T-helper 2 cell treated with Interferon-gamma antibody and Interleukin-4, amounts not matched to agents 5 μg/mL and 100 μg/mL, for 36 hours (primary cell): ENCODE data around the gene KCND3.
"Not testable (repeated sequence)": the region's sequence is repeated elsewhere in the genome, so short reads cannot be mapped to it uniquely, and the experiment has no call there.

Experiments
- DNase-seq: peaks from one replicate; pipeline ENCODE4 v3.0.0; 2021; ENCODE audit warnings: low spot score
- H3K27ac Mint-ChIP-seq: one replicate; pipeline ENCODE4 v1.8.0; 2021; ENCODE audit warnings: mild to moderate bottlenecking, mixed read lengths
- H3K27me3 Mint-ChIP-seq: one replicate; pipeline ENCODE4 v1.8.0; 2021; ENCODE audit warnings: low read depth, mixed read lengths
- H3K36me3 Mint-ChIP-seq: one replicate; pipeline ENCODE4 v1.8.0; 2021; ENCODE audit warnings: low read depth, mixed read lengths
- H3K4me1 Mint-ChIP-seq: one replicate; pipeline ENCODE4 v1.8.0; 2021; ENCODE audit warnings: low read depth, mixed read lengths
- H3K4me3 Mint-ChIP-seq: one replicate; pipeline ENCODE4 v1.8.0; 2022; ENCODE audit warnings: mild to moderate bottlenecking, moderate library complexity, mixed read lengths
- H3K9me3 Mint-ChIP-seq: one replicate; pipeline ENCODE4 v1.8.0; 2021; ENCODE audit warnings: mixed read lengths

Gene KCND3

GRCh38 chr1:111747947-111748346, 241.5 kb downstream of the KCND3 start:
- Mint-ChIP-seq H3K36me3 (no peaks in the 10 kb centered on the region), H3K27me3 (peaks cover 8% of the 10 kb centered on the region), H3K4me3 (no peak overlapping the region), H3K9me3 (no peaks in the 10 kb centered on the region), H3K27ac (no peak overlapping the region), H3K4me1 (peaks cover 15% of the 10 kb centered on the region)
- no peak for DNase-seq

- Mint-ChIP-seq H3K27me3 (peaks cover 13% of the 10 kb centered on the region), H3K4me3 (no peak overlapping the region), H3K9me3 (no peaks in the 10 kb centered on the region), H3K27ac (no peak overlapping the region), H3K36me3 (no peaks in the 10 kb centered on the region), H3K4me1 (peaks cover 15% of the 10 kb centered on the region)
- DNase-seq: peak; percentile 67
Observed at GRCh38 chr1:111747282-111747734, 242.2 kb downstream of the KCND3 start.

GRCh38 chr1:111746614-111746999, 242.9 kb downstream of the KCND3 start:
- Mint-ChIP-seq H3K4me3 (no peak overlapping the region), H3K36me3 (no peaks in the 10 kb centered on the region)

GRCh38 chr1:111745675-111746613, 243.5 kb downstream of the KCND3 start:
- no peak overlapping the region for H3K27ac Mint-ChIP-seq
- no peak for DNase-seq
- H3K36me3 Mint-ChIP-seq: no peaks in the 10 kb centered on the region
- peaks cover 12% of the 10 kb centered on the region for H3K4me1 Mint-ChIP-seq
- H3K9me3 Mint-ChIP-seq: no peaks in the 10 kb centered on the region
- H3K27me3 Mint-ChIP-seq: peaks cover 26% of the 10 kb centered on the region
- H3K4me3 Mint-ChIP-seq: no peak overlapping the region

More at GRCh38 chr1:111746614-111746999, 242.9 kb downstream of the KCND3 start:
- peaks cover 12% of the 10 kb centered on the region for H3K4me1 Mint-ChIP-seq
- H3K27ac Mint-ChIP-seq: no peak overlapping the region
- H3K27me3 Mint-ChIP-seq: peaks cover 20% of the 10 kb centered on the region
- H3K9me3 Mint-ChIP-seq: no peaks in the 10 kb centered on the region
- no peak for DNase-seq

GRCh38 chr1:111743679-111744101, 245.8 kb downstream of the KCND3 start:
- no peaks in the 10 kb centered on the region for H3K9me3 Mint-ChIP-seq
- H3K4me3 Mint-ChIP-seq: no peak overlapping the region
- DNase-seq: no peak
- H3K36me3 Mint-ChIP-seq: no peaks in the 10 kb centered on the region
- peaks cover 18% of the 10 kb centered on the region for H3K4me1 Mint-ChIP-seq
- peaks cover 36% of the 10 kb centered on the region for H3K27me3 Mint-ChIP-seq
- no peak overlapping the region for H3K27ac Mint-ChIP-seq

GRCh38 chr1:111742938-111743549, 246.4 kb downstream of the KCND3 start:
- H3K27me3 Mint-ChIP-seq: peaks cover 36% of the 10 kb centered on the region
- no peak for DNase-seq
- H3K27ac Mint-ChIP-seq: no peak overlapping the region
- no peaks in the 10 kb centered on the region for H3K9me3 Mint-ChIP-seq
- H3K36me3 Mint-ChIP-seq: no peaks in the 10 kb centered on the region
- no peak overlapping the region for H3K4me3 Mint-ChIP-seq
- H3K4me1 Mint-ChIP-seq: peaks cover 19% of the 10 kb centered on the region

GRCh38 chr1:111742292-111742691, 247.2 kb downstream of the KCND3 start:
- peaks cover 22% of the 10 kb centered on the region for H3K4me1 Mint-ChIP-seq
- H3K36me3 Mint-ChIP-seq, H3K4me3 Mint-ChIP-seq, H3K9me3 Mint-ChIP-seq, DNase-seq, H3K27ac Mint-ChIP-seq: not testable (repeated sequence)
- peaks cover 43% of the 10 kb centered on the region for H3K27me3 Mint-ChIP-seq

GRCh38 chr1:111739925-111740765, 249.3 kb downstream of the KCND3 start:
- Mint-ChIP-seq H3K36me3 (no peaks in the 10 kb centered on the region), H3K27ac (no peak overlapping the region), H3K4me3 (peak overlapping the region; percentile 93), H3K27me3 (peaks cover 46% of the 10 kb centered on the region), H3K4me1 (peaks cover 17% of the 10 kb centered on the region), H3K9me3 (no peaks in the 10 kb centered on the region)
- no peak for DNase-seq

- no peaks in the 10 kb centered on the region for H3K36me3 Mint-ChIP-seq
- H3K4me1 Mint-ChIP-seq: peaks cover 17% of the 10 kb centered on the region
- H3K27ac Mint-ChIP-seq: peak within 1 kb of the TSS; percentile 87
- H3K4me3 Mint-ChIP-seq: peak within 1 kb of the TSS; percentile 93
- peaks cover 46% of the 10 kb centered on the region for H3K27me3 Mint-ChIP-seq
- H3K9me3 Mint-ChIP-seq: no peaks in the 10 kb centered on the region
- peak; percentile 86 for DNase-seq
Observed at GRCh38 chr1:111739194-111739924, 250.1 kb downstream of the KCND3 start, which contains the start of gene INKA2. Gene INKA2, minus strand, starts transcription at chr1:111739395. Its CDS starts 153 bp downstream, at chr1:111739242.

GRCh38 chr1:111738436-111739193, 250.9 kb downstream of the KCND3 start:
- Mint-ChIP-seq H3K27ac (peak overlapping the region; percentile 87), H3K4me1 (peaks cover 17% of the 10 kb centered on the region), H3K27me3 (peaks cover 45% of the 10 kb centered on the region), H3K4me3 (peak overlapping the region; percentile 93), H3K36me3 (no peaks in the 10 kb centered on the region), H3K9me3 (no peaks in the 10 kb centered on the region)
- peak; percentile 45 for DNase-seq

- DNase-seq: no peak
- H3K9me3 Mint-ChIP-seq: no peaks in the 10 kb centered on the region
- H3K27me3 Mint-ChIP-seq: peaks cover 40% of the 10 kb centered on the region
- peak overlapping the region; percentile 45 for H3K27ac Mint-ChIP-seq
- no peaks in the 10 kb centered on the region for H3K36me3 Mint-ChIP-seq
- H3K4me3 Mint-ChIP-seq: peak overlapping the region; percentile 72
- H3K4me1 Mint-ChIP-seq: peaks cover 20% of the 10 kb centered on the region
Observed at GRCh38 chr1:111738133-111738435, 251.4 kb downstream of the KCND3 start.

GRCh38 chr1:111737216-111738132, 252.0 kb downstream of the KCND3 start:
- peak overlapping the region; percentile 45 for H3K27ac Mint-ChIP-seq
- peaks cover 21% of the 10 kb centered on the region for H3K4me1 Mint-ChIP-seq

More at GRCh38 chr1:111737216-111738132, 252.0 kb downstream of the KCND3 start:
- Mint-ChIP-seq H3K36me3 (no peaks in the 10 kb centered on the region), H3K27me3 (peaks cover 34% of the 10 kb centered on the region), H3K9me3 (no peaks in the 10 kb centered on the region), H3K4me3 (peak overlapping the region; percentile 72)
- no peak for DNase-seq
